Subcutaneous adipose tissue (tissue), 4 donors: ENCODE data around the gene ZNF578. TPM values are rescaled to one million over a fixed set of nuclear protein-coding genes. Genes with fewer than 3 reads are reported as not detected.

Experiments used
- CTCF ChIP-seq: fragments of 450-650 bp; IDR thresholded peaks from one replicate; pipeline ENCODE4 v1.5.1; 2016; ENCODE audit warnings: low read depth, mild to moderate bottlenecking, control low read depth, antibody characterized with exemption, moderate library complexity
- total RNA-seq, 4 donors: library from RNA; depleted of rRNA; stranded (reverse); fragments of >200 nt; gene quantifications; one replicate each; pipeline ENCODE4 v1.1.0, GENCODE V29; 2016

The ZNF578 gene
- total RNA-seq, 4 donors from 2014 or later = 0.88 to 3.0 (median 1.7) TPM

GRCh38 chr19:52498571-52498970 lies 45.2 kb downstream of the ZNF578 start:
- no peak for TF ChIP-seq CTCF

- TF ChIP-seq CTCF = no peak
These were observed 53.9 kb downstream of the ZNF578 start for GRCh38 chr19:52507266-52507665.

GRCh38 chr19:52516191-52516590 lies 62.8 kb downstream of the ZNF578 start:
- no peak for TF ChIP-seq CTCF

GRCh38 chr19:52518646-52519045 lies 65.3 kb downstream of the ZNF578 start:
- TF ChIP-seq CTCF = no peak

GRCh38 chr19:52520013-52520412 lies 66.7 kb downstream of the ZNF578 start:
- no peak for TF ChIP-seq CTCF

GRCh38 chr19:52522551-52522950 lies 69.2 kb downstream of the ZNF578 start:
- TF ChIP-seq CTCF = no peak

- no peak for TF ChIP-seq CTCF
These were observed 70.7 kb downstream of the ZNF578 start for GRCh38 chr19:52524086-52524485.
